AG04449 (cell line): ENCODE measurements around the gene FGD2.

Source experiments
- CTCF ChIA-PET: fragments of 350-600 bp; formaldehyde crosslinking; extraction: SDS; loops from one replicate; lab custom pipeline; 2021; ENCODE audit warnings: antibody characterized with exemption; lab: Yijun Ruan, JAX
- POLR2A ChIA-PET: fragments of 400-600, 350-600 bp; formaldehyde crosslinking; extraction: SDS; loops from one replicate; lab custom pipeline; 2020; ENCODE audit warnings: antibody characterized with exemption, inconsistent platforms; lab: Yijun Ruan, JAX
- DNase-seq: peaks from one replicate; pipeline ENCODE4 v3.0.0-alpha.2; 2010; ENCODE audit warnings: low read depth, low spot score
- H3K4me3 ChIP-seq: 2 replicates; pipeline ENCODE4 v1.5.1; 2011; ENCODE audit warnings: low read depth, mild to moderate bottlenecking, control low read depth, low read length
- CTCF ChIP-seq: IDR thresholded peaks from one replicate; pipeline ENCODE4 v1.5.1; 2011; ENCODE audit warnings: mild to moderate bottlenecking, moderate library complexity, low read length, control low read depth, inconsistent platforms; ENCODE audit not compliant: insufficient read depth; ENCODE audit errors: missing control alignments

Gene FGD2

DNA sequence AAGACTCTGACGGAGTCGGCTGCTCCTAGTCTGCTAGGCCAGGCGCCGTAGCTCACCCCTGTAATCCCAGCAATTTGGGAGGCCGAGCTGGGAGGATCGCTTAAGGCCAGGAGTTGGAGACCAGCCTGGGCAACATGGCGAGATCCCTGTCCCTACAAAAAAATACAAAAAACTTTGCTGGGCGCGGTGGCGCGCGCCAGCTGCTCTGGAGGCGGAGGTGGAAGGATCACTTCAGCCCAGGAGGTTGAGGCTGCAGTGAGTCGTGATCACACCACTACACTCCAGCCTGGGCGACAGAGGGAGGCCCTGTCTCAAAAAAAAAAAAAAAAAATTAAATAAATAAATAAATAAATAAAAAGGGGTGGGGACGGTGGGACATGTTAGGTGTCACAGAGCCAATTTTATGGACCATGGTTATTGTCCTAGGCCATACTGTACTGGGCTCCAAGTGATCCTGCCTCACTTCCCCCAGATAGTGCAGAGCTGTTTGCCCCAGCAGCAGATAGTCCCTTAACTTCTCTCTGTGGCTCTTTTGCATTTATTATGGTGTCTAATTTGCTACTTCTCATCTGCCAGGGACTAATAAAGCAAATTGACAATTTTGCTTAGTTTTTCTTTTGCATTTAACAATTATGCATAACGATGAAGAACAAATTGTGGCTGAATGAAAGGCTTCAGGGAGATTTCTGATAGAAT lies 45.8 kb upstream of the FGD2 start:
- CTCF ChIA-PET: no interaction called here
- no peak for DNase-seq
- POLR2A ChIA-PET: no interaction called here
- H3K4me3 ChIP-seq: no peak overlapping the region
- TF ChIP-seq CTCF: no peak

DNA sequence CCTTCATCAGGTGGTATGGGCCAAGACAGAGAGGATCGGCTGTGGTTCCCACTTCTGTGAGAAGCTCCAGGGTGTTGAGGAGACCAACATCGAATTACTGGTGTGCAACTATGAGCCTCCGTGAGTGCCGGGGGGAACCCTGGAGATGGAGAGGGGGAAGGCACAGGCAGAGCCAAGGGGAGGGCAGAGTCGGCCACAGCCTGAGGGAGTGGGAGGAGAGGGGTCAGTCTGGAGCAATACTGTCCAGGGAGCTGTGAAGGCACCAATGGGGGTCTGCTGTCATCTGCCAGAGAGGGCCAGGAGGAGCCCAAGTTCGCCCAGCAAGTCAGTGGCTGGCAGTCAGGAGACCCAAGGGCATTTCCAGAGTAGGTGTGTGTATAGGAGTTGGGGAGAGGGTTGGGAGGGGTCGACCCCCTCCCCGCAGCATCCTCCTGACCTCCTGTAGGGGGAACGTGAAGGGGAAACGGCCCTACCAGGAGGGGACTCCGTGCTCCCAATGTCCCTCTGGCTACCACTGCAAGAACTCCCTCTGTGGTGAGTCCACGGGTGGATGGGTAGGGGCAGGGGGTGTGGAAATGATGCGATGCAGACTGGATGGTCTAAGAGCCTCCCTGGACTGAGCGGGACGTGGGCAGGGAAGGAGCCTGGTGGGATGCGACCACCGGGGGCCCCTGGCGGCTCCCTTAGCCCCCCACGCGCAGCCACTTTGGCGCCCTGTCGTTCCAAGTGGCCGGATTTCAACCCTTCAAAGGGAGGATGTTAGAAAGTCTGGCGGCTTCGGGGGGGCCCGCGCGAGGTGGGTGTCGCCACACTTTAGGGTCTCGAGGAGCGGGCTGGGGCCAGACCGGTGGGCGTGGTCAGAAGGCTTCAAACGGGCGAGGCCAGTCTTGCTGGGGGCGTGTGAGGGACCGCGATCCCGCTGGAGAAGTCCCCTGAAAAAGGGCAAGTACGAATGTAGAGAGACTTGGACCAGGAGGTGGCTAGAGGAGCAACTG lies 43.7 kb upstream of the FGD2 start:
- DNase-seq: no peak
- ChIA-PET CTCF (interaction anchor here (1.2 kb wide), 1 partner anchor 18 kb away, joined by 3 read pairs; no protein-coding TSS in a partner anchor), POLR2A (no interaction called here)
- H3K4me3 ChIP-seq: no peak overlapping the region
- no peak for TF ChIP-seq CTCF

GRCh38 chr6:36962874-36963273 lies 42.6 kb upstream of the FGD2 start:
- ChIA-PET POLR2A (no interaction called here), CTCF (interaction anchor here (2.0 kb wide), 2 partner anchors 16 to 196 kb away, joined by 5 to 8 read pairs; no protein-coding TSS in a partner anchor)
- no peak for TF ChIP-seq CTCF
- DNase-seq: no peak
- no peak overlapping the region for H3K4me3 ChIP-seq

DNA sequence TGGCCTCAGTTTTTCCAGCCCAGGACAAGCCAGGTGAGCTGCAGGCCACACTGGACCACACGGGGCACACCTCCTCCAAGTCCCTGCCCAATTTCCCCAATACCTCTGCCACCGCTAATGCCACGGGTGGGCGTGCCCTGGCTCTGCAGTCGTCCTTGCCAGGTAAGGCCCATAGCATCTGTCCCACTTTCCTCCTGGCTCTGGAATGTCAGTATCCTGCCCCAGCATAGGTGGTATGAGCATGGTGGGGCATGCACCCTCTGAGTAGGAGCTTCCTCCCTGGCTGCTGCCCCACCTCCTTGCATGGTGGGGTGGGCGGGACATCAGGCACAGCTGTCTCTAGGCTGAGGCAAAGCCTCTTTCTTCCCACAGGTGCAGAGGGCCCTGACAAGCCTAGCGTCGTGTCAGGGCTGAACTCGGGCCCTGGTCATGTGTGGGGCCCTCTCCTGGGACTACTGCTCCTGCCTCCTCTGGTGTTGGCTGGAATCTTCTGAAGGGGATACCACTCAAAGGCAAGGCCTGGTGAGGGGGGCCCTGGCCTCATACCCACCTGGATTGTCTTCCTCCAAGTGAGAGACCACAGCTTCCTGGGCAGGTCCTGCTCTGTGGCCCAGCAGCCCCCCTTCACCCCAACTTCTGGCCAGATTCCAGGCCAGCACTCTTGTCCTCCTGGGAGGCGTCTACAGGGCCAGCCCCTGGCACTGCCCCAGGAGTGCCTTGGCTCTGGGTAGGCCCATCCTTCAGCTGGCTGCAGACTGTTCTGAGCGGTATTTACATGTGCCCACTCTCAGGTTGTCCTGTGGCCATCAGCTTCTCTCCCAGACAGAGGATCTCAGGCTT lies 41.8 kb upstream of the FGD2 start:
- no peak for TF ChIP-seq CTCF
- ChIA-PET CTCF (interaction anchor here (2.0 kb wide), 2 partner anchors 16 to 197 kb away, joined by 5 to 8 read pairs; no protein-coding TSS in a partner anchor), POLR2A (no interaction called here)
- no peak for DNase-seq
- H3K4me3 ChIP-seq: no peak overlapping the region

GRCh38 chr6:36964349-36964748 lies 41.1 kb upstream of the FGD2 start:
- no peak overlapping the region for H3K4me3 ChIP-seq
- ChIA-PET POLR2A (no interaction called here), CTCF (interaction anchor here (2.0 kb wide), 2 partner anchors 15 to 197 kb away, joined by 5 to 8 read pairs; no protein-coding TSS in a partner anchor)
- no peak for TF ChIP-seq CTCF
- no peak for DNase-seq
